ENCODE data around the gene PPM1J.

- TF ChIP-seq CTCF (IDR thresholded peaks at IDR 0.05 in 8 of 11, conservative IDR thresholded peaks at IDR 0.05 in 3 of 11) (no peak), POLR2A (IDR thresholded peaks at IDR 0.05) (no peak)
These were observed 2.4 kb downstream of the PPM1J start for GRCh38 chr1:112712701-112713128.

Data from spleen (tissue), 7 donors.